ENCODE results near the gene TCF12. TPM values are rescaled to one million over a fixed set of nuclear protein-coding genes. Genes with fewer than 3 reads are reported as not detected.

Gene TCF12
- total and polyA plus RNA-seq, 8 donors = 7.7 to 67.4 (median 27.3) TPM

DNA sequence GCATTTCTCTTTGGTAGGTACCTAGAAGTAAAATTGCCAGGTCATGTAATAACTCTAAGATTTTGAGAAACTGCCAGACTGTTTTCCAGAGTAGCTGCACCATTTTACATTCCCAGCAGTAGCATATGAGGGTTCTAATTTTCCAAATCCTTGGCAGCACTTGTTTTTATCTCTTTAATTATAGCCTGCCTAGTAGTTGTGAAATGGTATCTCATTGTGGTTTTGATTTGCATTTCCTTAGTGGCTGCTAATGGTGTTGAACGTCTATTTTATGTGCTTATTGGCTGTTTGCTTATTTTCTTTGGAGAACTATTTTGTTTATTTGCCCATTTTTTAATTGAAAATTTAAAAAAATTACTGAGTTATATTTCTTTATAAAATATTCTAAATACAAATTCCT is 117.9 kb downstream of the TCF12 start:
- intact Hi-C loops (cut with DNase I) = no loop called here
- H3K27ac ChIP-seq = no peak overlapping the region
- no peaks in the 10 kb centered on the region for H3K36me3 ChIP-seq
- peaks cover 3 to 17% (median 4%) of the 10 kb centered on the region in 3 donors for H3K4me1 ChIP-seq
- WGBS, 2 donors = 62 to 74% methylated on average over 1 of the region's 1 CpG
- no peak overlapping the region for H3K4me3 ChIP-seq
- no peaks in the 10 kb centered on the region for H3K27me3 ChIP-seq
- no peak for DNase-seq
- no peak for FAIRE-seq
- no peaks in the 10 kb centered on the region for H3K9me3 ChIP-seq
- TF ChIP-seq, protein P1, sequence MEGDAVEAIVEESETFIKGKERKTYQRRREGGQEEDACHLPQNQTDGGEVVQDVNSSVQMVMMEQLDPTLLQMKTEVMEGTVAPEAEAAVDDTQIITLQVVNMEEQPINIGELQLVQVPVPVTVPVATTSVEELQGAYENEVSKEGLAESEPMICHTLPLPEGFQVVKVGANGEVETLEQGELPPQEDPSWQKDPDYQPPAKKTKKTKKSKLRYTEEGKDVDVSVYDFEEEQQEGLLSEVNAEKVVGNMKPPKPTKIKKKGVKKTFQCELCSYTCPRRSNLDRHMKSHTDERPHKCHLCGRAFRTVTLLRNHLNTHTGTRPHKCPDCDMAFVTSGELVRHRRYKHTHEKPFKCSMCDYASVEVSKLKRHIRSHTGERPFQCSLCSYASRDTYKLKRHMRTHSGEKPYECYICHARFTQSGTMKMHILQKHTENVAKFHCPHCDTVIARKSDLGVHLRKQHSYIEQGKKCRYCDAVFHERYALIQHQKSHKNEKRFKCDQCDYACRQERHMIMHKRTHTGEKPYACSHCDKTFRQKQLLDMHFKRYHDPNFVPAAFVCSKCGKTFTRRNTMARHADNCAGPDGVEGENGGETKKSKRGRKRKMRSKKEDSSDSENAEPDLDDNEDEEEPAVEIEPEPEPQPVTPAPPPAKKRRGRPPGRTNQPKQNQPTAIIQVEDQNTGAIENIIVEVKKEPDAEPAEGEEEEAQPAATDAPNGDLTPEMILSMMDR (IDR thresholded peaks at IDR 0.05) = no peak
- ATAC-seq = no peak

DNA sequence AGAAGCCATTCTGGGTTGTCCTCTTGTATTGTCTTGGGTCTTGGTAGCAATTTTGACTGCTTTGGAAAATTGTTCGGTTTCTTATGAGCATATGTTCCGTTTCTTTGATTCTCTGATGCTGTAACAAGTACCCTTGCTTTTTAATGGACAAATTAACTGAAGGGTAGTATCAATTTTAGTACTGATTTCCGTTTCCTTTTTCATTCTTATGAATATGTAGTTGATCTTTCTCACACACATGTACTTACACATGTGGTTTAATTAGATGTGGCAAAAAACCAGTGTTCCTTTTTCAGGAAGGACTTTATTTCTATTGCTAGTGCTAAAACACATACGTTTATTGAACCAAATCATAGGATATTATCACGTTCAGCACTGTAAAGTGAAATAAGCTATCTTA is 119.1 kb downstream of the TCF12 start:
- TF ChIP-seq, protein P1 (IDR thresholded peaks at IDR 0.05) = no peak
- WGBS, 2 donors = 92 to 95% methylated on average over 5 of the region's 5 CpGs
- Histone ChIP-seq H3K4me3 (no peak overlapping the region), H3K4me1 (peaks cover 3 to 12% (median 3%) of the 10 kb centered on the region in 3 donors), H3K27ac (no peak overlapping the region), H3K27me3 (no peaks in the 10 kb centered on the region), H3K36me3 (no peaks in the 10 kb centered on the region), H3K9me3 (no peaks in the 10 kb centered on the region)
- DNase-seq (no peak), ATAC-seq (no peak), FAIRE-seq (no peak)
- intact Hi-C loops (cut with DNase I) = no loop called here

DNA sequence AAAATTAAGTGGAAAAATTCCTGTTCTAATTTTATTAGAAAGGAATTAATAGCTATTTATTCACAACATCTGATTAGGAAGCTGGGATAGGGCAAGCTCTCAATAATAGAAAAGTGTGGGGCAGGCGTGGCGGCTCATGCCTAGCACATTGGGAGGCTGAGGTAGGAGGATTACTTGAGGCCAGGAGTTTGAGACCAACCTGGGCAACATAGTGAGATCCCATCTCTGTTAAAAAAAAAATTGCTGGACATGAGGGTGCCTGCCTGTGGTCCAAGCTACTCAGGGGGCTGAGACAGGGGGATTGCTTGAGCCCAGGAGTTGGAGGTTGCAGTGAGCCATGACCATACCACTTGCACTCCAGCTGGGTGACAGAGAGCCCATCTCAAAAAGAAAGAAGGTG is 119.6 kb downstream of the TCF12 start:
- TF ChIP-seq, protein P1 (IDR thresholded peaks at IDR 0.05) = no peak
- WGBS, 2 donors = 96 to 99% methylated on average over 2 of the region's 2 CpGs
- Histone ChIP-seq H3K27me3 (no peaks in the 10 kb centered on the region), H3K4me3 (no peak overlapping the region), H3K4me1 (peaks cover 3 to 11% (median 3%) of the 10 kb centered on the region in 3 donors), H3K9me3 (no peaks in the 10 kb centered on the region), H3K36me3 (no peaks in the 10 kb centered on the region), H3K27ac (no peak overlapping the region)
- FAIRE-seq = no peak
- intact Hi-C loops (cut with DNase I) = no loop called here
- no peak for DNase-seq
- no peak for ATAC-seq

DNA sequence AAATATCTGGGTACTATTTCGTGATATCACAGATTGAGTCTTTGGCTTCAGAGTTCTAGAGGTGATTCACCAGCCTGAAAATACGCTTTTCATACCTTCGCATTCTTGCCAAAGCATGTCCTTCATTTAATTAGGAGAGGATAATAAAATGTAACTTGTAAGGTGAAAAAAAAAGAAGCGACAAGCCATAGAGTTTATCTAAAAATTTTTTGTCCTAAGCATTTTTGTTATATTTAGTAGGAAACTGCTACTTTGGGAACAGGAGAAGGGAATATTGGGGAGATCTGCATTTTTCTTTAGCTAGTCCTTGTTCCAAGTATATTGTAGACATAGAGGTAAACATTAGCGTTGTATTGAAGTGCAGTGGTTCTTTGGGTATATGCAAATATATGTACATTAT is 120.1 kb downstream of the TCF12 start:
- DNase-seq (no peak), ATAC-seq (no peak), FAIRE-seq (no peak)
- 96 to 97% methylated on average over 5 of the region's 5 CpGs for WGBS, 2 donors
- Histone ChIP-seq H3K27ac (no peak overlapping the region), H3K9me3 (no peaks in the 10 kb centered on the region), H3K4me3 (no peak overlapping the region), H3K4me1 (peaks cover 3 to 9% (median 3%) of the 10 kb centered on the region in 3 donors), H3K27me3 (no peaks in the 10 kb centered on the region), H3K36me3 (no peaks in the 10 kb centered on the region)
- TF ChIP-seq, protein P1 (IDR thresholded peaks at IDR 0.05) = no peak
- intact Hi-C loops (cut with DNase I) = no loop called here

DNA sequence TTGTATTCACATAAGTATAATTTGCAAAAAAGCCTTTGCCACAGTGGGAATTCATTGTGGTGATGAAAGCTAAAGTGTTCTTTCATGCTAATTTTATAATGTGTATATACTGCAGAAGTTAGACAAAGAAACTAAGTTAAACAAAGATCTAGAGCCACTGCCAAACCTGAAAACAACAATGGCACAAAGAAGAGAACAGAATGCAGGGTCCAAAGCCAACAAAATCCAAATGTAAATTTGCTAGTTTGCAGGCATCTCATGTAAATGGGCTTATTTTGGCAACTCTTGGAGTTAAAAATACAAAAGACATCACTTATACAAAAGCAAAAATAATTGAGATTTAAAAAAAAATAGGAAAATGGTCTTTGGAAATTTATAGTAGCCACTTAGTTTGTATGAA is 123.0 kb downstream of the TCF12 start:
- Histone ChIP-seq H3K27ac (no peak overlapping the region), H3K4me3 (no peak overlapping the region), H3K27me3 (no peaks in the 10 kb centered on the region), H3K9me3 (no peaks in the 10 kb centered on the region), H3K4me1 (peaks cover 2 to 3% (median 3%) of the 10 kb centered on the region in 3 donors), H3K36me3 (no peaks in the 10 kb centered on the region)
- ATAC-seq (no peak), FAIRE-seq (no peak), DNase-seq (no peak)
- TF ChIP-seq, protein P1 (IDR thresholded peaks at IDR 0.05) = no peak
- intact Hi-C loops (cut with DNase I) = no loop called here

All from pancreas (tissue), 10 donors.